ENCODE results near the gene FAM193A. TPM values are rescaled to one million over a fixed set of nuclear protein-coding genes. Genes with fewer than 3 reads are reported as not detected.

Gene FAM193A
- total RNA-seq, 1 donor from 2014 or later = 30.9 TPM

GRCh38 chr4:2572866-2573265 lies 36.4 kb downstream of the FAM193A start:
- Histone ChIP-seq H3K9me3 (no peaks in the 10 kb centered on the region), H3K36me3 (no peaks in the 10 kb centered on the region), H3K27ac (no peak overlapping the region), H3K4me3 (no peak overlapping the region), H3K27me3 (no peaks in the 10 kb centered on the region), H3K4me1 (peaks cover 0 to 13% of the 10 kb centered on the region in 2 donors)
- intact Hi-C loops (cut with DNase I) = no loop called here
- DNase-seq (ENCODE audit: low spot score in 2 of 2) = no peak
- TF ChIP-seq, protein P1, sequence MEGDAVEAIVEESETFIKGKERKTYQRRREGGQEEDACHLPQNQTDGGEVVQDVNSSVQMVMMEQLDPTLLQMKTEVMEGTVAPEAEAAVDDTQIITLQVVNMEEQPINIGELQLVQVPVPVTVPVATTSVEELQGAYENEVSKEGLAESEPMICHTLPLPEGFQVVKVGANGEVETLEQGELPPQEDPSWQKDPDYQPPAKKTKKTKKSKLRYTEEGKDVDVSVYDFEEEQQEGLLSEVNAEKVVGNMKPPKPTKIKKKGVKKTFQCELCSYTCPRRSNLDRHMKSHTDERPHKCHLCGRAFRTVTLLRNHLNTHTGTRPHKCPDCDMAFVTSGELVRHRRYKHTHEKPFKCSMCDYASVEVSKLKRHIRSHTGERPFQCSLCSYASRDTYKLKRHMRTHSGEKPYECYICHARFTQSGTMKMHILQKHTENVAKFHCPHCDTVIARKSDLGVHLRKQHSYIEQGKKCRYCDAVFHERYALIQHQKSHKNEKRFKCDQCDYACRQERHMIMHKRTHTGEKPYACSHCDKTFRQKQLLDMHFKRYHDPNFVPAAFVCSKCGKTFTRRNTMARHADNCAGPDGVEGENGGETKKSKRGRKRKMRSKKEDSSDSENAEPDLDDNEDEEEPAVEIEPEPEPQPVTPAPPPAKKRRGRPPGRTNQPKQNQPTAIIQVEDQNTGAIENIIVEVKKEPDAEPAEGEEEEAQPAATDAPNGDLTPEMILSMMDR (IDR thresholded peaks at IDR 0.05) = no peak

DNA sequence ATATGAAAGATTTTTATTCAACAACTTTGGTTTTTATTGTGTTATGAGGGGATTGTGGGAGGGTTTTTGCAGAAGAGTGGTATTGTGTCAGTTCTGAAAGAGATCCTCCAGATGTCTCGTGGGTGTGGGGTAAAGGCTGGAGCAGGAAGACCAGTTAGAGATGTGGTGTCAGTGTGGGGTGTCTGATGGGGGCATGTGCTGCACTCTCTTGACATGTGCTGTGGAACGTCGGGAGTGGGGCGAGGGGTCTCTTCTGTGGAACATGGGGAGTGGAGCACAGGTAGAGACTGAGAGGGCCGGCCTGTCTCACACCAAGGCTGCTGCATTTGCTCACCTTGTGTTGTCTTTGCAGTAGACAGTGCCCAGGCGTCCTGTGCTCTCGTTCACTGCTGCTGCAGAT lies 37.6 kb downstream of the FAM193A start:
- H3K27ac ChIP-seq = no peak overlapping the region
- DNase-seq (ENCODE audit: low spot score in 2 of 2) = no peak
- H3K36me3 ChIP-seq = no peaks in the 10 kb centered on the region
- TF ChIP-seq, protein P1 (IDR thresholded peaks at IDR 0.05) = no peak
- intact Hi-C loops (cut with DNase I) = no loop called here
- no peaks in the 10 kb centered on the region for H3K9me3 ChIP-seq
- H3K4me3 ChIP-seq = no peak overlapping the region
- no peaks in the 10 kb centered on the region for H3K27me3 ChIP-seq
- H3K4me1 ChIP-seq = peaks cover 0 to 13% of the 10 kb centered on the region in 2 donors

GRCh38 chr4:2574863-2575262 lies 38.4 kb downstream of the FAM193A start:
- Histone ChIP-seq H3K4me1 (peaks cover 0 to 13% of the 10 kb centered on the region in 2 donors), H3K27ac (no peak overlapping the region), H3K4me3 (no peak overlapping the region), H3K9me3 (no peaks in the 10 kb centered on the region), H3K36me3 (no peaks in the 10 kb centered on the region), H3K27me3 (no peaks in the 10 kb centered on the region)
- TF ChIP-seq, protein P1 (IDR thresholded peaks at IDR 0.05) = no peak
- no peak for DNase-seq (ENCODE audit: low spot score in 2 of 2)
- intact Hi-C loops (cut with DNase I) = no loop called here

- DNase-seq (ENCODE audit: low spot score in 2 of 2) = no peak
- H3K27ac ChIP-seq = no peak overlapping the region
- intact Hi-C loops (cut with DNase I) = no loop called here
- H3K9me3 ChIP-seq = no peaks in the 10 kb centered on the region
- TF ChIP-seq, protein P1 (IDR thresholded peaks at IDR 0.05) = no peak
- H3K36me3 ChIP-seq = no peaks in the 10 kb centered on the region
- H3K4me1 ChIP-seq = peaks cover 0 to 7% of the 10 kb centered on the region in 2 donors
- H3K27me3 ChIP-seq = no peaks in the 10 kb centered on the region
- no peak overlapping the region for H3K4me3 ChIP-seq
Observed at GRCh38 chr4:2576290-2576689, 39.8 kb downstream of the FAM193A start.

GRCh38 chr4:2578106-2578505 lies 41.7 kb downstream of the FAM193A start:
- TF ChIP-seq, protein P1 (IDR thresholded peaks at IDR 0.05) = no peak
- no peak for DNase-seq (ENCODE audit: low spot score in 2 of 2)
- Histone ChIP-seq H3K27ac (no peak overlapping the region), H3K4me1 (peaks cover 0 to 2% of the 10 kb centered on the region in 2 donors), H3K36me3 (no peaks in the 10 kb centered on the region), H3K9me3 (no peaks in the 10 kb centered on the region), H3K4me3 (no peak overlapping the region), H3K27me3 (no peaks in the 10 kb centered on the region)
- intact Hi-C loops (cut with DNase I) = no loop called here

GRCh38 chr4:2579910-2580309 lies 43.5 kb downstream of the FAM193A start:
- Histone ChIP-seq H3K27ac (no peak overlapping the region), H3K4me3 (no peak overlapping the region), H3K9me3 (no peaks in the 10 kb centered on the region), H3K27me3 (no peaks in the 10 kb centered on the region), H3K36me3 (no peaks in the 10 kb centered on the region), H3K4me1 (peaks cover 0 to 7% of the 10 kb centered on the region in 2 donors)
- DNase-seq (ENCODE audit: low spot score in 2 of 2) = no peak
- intact Hi-C loops (cut with DNase I) = no loop called here
- TF ChIP-seq, protein P1 (IDR thresholded peaks at IDR 0.05) = no peak
